Activated T-helper 1 cell treated with anti-CD3 and anti-CD28 coated beads, Interleukin-12 subunit alpha, Interleukin-12 subunit beta, Interleukin-2, Interleukin-4 antibody, amounts not matched to agents 30 ng/mL and 10 ng/mL and 1 ng/mL, durations not matched to agents 14 hours and 24 hours and 36 hours (primary cell): ENCODE data around the gene CLEC16A. TPM values are rescaled to one million over a fixed set of nuclear protein-coding genes. Genes with fewer than 3 reads are reported as not detected.
"Not testable (repeated sequence)": the region's sequence is repeated elsewhere in the genome, so short reads cannot be mapped to it uniquely, and the experiment has no call there.

Experiments
- DNase-seq: peaks from one replicate; pipeline ENCODE4 v3.0.0; 2021; ENCODE audit warnings: low spot score
- H3K27ac Mint-ChIP-seq: one replicate; pipeline ENCODE4 v1.8.0; 2021; ENCODE audit warnings: mild to moderate bottlenecking, mixed read lengths
- H3K27me3 Mint-ChIP-seq: one replicate; pipeline ENCODE4 v1.8.0; 2022; ENCODE audit warnings: mild to moderate bottlenecking, moderate library complexity, mixed read lengths; ENCODE audit not compliant: insufficient read depth
- H3K36me3 Mint-ChIP-seq: one replicate; pipeline ENCODE4 v1.8.0; 2021; ENCODE audit warnings: low read depth, mixed read lengths
- H3K4me1 Mint-ChIP-seq: one replicate; pipeline ENCODE4 v1.8.0; 2021; ENCODE audit warnings: low read depth, mixed read lengths
- H3K4me3 Mint-ChIP-seq: one replicate; pipeline ENCODE4 v1.8.0; 2021; ENCODE audit warnings: mild to moderate bottlenecking, moderate library complexity, mixed read lengths
- H3K9me3 Mint-ChIP-seq: one replicate; pipeline ENCODE4 v1.8.0; 2021; ENCODE audit warnings: mixed read lengths
- intact Hi-C: fragments of 100-400 bp; cut with micrococcal nuclease; formaldehyde crosslinking; loops from one replicate; pipeline ENCODE4 v1.15.1; 2024
- total RNA-seq: library from RNA; stranded (reverse); gene quantifications from 2 replicates; pipeline ENCODE4 v1.2.3, GENCODE V29; 2022

The CLEC16A gene
- total RNA-seq, 1 donor from 2014 or later = 37.4 TPM

DNA sequence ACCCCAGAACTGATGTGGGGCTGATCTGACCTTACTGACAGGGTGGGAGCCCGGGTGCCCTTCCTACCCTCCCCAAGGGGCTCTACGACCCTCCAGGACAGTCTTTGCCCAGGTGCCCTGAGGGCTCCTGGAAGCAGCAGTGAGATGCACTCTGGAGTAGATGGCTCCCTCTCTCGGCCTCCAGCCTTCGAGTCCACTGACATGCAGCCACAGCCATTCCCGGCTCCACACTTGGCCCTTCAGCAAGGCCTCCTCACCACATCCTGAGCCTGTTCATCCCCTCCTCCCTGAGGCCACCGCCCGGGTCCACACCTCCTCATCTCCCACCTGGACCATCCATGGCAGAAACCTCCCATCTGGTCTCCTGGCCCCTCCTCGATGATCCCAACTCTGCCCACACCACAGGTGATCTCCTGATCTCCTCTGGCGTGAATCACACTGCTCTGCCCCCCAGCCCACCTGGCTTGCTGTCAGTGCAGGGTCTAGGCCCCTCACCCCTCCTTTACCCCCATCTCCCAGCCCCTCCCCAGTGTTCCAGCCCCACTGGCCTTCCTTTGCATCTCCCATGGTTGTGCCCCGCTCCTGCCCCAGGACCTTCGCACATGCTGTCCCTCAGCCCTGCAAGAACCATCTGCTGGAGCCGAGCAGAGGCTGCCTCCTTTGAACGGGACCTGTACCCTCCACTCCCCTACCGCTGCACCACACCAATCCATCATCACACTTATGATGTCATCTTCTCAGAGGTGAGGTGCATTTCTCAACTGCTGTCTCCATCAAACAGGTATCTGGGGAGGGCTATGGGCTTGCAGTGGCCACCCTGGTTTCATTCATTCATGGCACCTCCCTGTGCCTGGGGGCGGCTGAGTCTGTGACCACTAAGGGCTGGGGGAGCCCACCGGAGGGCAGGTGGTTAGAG is 267.0 kb downstream of the CLEC16A start:
- peak overlapping the region; percentile 37 for H3K27ac Mint-ChIP-seq
- H3K27me3 Mint-ChIP-seq = no peaks in the 10 kb centered on the region
- H3K4me3 Mint-ChIP-seq = no peak overlapping the region
- H3K36me3 Mint-ChIP-seq = peaks cover 5% of the 10 kb centered on the region
- DNase-seq = no peak
- peaks cover 12% of the 10 kb centered on the region for H3K9me3 Mint-ChIP-seq
- H3K4me1 Mint-ChIP-seq = peaks cover 31% of the 10 kb centered on the region
- intact Hi-C loops = no loop called here

DNA sequence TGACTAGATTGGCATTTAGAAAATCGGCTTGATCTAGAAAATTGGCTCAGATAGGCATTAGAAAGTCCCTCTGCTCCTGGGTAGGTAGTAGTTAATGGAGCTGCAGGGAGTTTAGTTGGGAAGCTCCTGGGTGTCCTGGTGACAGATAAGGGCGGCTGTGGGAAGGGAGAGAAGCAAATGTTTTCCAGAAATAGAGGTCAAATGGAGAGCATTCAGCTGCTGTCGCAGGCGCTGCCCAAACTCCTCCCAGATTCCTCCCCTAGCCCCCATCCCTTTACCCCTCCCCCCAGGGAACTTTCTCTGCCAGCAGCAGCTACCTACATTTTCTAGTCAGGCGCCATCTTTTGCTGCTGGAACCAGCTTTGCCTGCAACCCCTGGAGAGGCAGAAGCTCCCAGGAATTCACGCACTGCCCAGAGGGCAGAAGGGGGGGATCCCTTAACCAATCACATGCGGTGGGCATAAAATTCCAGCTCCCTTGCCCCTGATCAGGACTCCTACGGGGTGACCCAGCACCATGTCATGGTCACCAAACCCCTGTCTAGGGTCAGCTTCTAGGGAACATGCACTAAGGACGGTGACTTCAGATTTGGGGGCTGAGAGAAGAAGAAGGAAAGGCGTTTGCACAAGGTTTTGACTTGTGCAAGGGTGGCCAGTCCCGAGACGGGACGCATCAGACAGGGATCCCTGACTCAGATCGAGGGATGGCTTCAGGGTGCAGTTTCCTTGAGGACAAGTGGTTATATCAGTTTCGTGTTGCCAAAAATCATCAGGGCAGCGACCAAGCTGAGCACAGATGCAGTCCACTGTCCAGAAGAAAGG is 267.8 kb downstream of the CLEC16A start:
- intact Hi-C loops = no loop called here
- Mint-ChIP-seq H3K9me3 (peaks cover 16% of the 10 kb centered on the region), H3K36me3 (peaks cover 6% of the 10 kb centered on the region), H3K4me3 (no peak overlapping the region), H3K27me3 (no peaks in the 10 kb centered on the region), H3K27ac (no peak overlapping the region), H3K4me1 (peaks cover 22% of the 10 kb centered on the region)
- no peak for DNase-seq

DNA sequence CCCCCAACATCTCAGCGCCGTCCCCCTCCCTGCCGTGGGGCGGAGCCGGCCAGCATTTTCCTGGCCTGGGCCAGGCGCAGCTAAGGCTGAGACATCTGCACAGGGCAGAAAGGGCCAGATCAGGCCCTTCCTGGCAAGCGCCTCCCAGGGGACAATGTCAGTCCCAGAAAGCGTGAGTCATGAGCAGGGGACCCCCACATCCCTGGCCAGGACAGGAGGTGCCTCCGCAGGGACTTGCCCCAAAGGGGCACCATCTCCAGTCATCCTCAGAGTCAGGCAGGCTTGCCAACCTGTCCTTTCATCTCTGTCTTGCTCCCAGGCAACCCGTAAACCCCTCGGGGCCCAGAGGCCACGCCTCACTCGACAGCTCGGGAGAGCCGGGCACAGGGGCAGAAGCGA is 268.4 kb downstream of the CLEC16A start:
- H3K4me1 Mint-ChIP-seq = peaks cover 18% of the 10 kb centered on the region
- peaks cover 9% of the 10 kb centered on the region for H3K36me3 Mint-ChIP-seq
- no peak for DNase-seq
- H3K9me3 Mint-ChIP-seq = peaks cover 17% of the 10 kb centered on the region
- H3K4me3 Mint-ChIP-seq = no peak overlapping the region
- no peak overlapping the region for H3K27ac Mint-ChIP-seq
- H3K27me3 Mint-ChIP-seq = no peaks in the 10 kb centered on the region
- intact Hi-C loops = no loop called here

DNA sequence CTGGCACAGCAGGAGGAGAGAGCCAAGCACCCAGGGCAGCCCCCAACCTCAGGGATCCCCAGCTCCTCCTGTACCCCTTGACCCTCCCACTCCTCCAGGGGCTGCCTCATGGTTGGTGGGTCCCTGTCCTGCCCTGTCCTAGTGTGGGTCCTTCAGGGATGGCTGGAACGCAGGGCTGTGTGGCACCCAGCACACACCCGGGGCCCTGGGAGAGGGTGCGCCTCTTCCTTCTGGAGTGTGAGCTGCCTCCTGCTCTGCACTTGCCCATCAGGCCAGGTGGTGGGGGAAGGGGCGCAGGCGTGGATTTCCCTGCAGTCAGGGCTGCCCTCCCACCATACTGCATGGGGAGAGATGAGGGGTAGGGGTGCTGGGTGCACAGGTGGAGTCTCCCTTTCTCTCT is 269.0 kb downstream of the CLEC16A start:
- Mint-ChIP-seq H3K9me3 (peaks cover 20% of the 10 kb centered on the region), H3K27ac (no peak overlapping the region), H3K36me3 (peaks cover 12% of the 10 kb centered on the region), H3K4me1 (peaks cover 12% of the 10 kb centered on the region), H3K27me3 (no peaks in the 10 kb centered on the region), H3K4me3 (no peak overlapping the region)
- intact Hi-C loops = no loop called here
- no peak for DNase-seq

DNA sequence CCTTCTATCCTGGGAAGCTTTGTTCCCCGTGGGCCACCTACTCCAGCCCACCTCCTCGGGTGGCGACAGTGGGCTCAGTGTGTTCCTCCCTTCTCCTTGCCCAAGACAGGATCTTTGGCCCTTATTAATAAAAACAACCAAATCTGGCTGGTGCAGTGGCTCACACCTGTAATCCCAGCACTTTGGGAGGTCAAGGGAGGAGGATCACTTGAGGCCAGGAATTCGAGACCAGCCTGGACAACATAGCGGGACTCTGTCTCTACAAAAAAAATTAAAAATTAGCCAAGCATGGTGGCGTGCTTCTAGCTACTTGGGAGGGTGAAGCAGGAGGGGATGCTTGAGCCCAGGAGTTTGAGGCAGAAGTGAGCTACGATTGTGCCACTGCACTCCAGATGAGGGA is 269.4 kb downstream of the CLEC16A start:
- intact Hi-C loops = no loop called here

DNA sequence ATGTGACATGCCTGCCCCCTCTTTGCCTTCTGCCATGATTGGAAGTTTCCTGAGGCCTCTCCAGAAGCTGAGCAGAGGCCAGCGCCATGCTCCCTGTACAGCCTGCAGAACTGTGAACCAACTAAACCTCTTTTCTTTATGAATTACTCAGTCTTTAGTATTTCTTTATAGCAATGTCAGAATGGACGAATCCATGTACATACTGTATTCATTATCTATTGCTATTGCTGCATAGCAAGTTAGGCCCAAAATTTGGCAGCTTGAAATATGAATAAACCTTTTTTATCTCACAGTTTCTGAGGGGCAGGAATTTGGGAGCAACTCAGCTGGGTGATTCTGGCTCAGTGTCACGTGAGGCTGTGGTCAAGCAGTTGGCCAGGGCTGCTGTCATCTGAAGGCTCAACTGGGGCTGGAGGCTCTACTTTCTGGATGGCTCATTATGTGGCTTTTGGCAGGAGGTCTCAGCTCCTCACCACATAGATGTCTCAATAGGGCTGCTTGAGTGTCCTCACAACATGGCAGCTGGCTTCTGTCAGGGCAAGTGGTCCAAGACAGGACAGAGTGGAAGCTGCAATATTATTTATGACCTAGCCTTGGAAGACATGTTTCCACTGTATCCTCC is 271.7 kb downstream of the CLEC16A start:
- peaks cover 20% of the 10 kb centered on the region for H3K36me3 Mint-ChIP-seq
- H3K27me3 Mint-ChIP-seq = no peaks in the 10 kb centered on the region
- no peak for DNase-seq
- H3K9me3 Mint-ChIP-seq = peaks cover 28% of the 10 kb centered on the region
- no peak overlapping the region for H3K27ac Mint-ChIP-seq
- intact Hi-C loops = no loop called here
- H3K4me3 Mint-ChIP-seq = no peak overlapping the region
- H3K4me1 Mint-ChIP-seq = peaks cover 25% of the 10 kb centered on the region

More for the DNA sequence above, 269.4 kb downstream of the CLEC16A start:
- H3K27ac Mint-ChIP-seq = no peak overlapping the region
- no peak overlapping the region for H3K4me3 Mint-ChIP-seq
- peaks cover 13% of the 10 kb centered on the region for H3K4me1 Mint-ChIP-seq
- H3K27me3 Mint-ChIP-seq = no peaks in the 10 kb centered on the region
- H3K36me3 Mint-ChIP-seq = peaks cover 15% of the 10 kb centered on the region
- no peak for DNase-seq
- H3K9me3 Mint-ChIP-seq = peaks cover 23% of the 10 kb centered on the region

DNA sequence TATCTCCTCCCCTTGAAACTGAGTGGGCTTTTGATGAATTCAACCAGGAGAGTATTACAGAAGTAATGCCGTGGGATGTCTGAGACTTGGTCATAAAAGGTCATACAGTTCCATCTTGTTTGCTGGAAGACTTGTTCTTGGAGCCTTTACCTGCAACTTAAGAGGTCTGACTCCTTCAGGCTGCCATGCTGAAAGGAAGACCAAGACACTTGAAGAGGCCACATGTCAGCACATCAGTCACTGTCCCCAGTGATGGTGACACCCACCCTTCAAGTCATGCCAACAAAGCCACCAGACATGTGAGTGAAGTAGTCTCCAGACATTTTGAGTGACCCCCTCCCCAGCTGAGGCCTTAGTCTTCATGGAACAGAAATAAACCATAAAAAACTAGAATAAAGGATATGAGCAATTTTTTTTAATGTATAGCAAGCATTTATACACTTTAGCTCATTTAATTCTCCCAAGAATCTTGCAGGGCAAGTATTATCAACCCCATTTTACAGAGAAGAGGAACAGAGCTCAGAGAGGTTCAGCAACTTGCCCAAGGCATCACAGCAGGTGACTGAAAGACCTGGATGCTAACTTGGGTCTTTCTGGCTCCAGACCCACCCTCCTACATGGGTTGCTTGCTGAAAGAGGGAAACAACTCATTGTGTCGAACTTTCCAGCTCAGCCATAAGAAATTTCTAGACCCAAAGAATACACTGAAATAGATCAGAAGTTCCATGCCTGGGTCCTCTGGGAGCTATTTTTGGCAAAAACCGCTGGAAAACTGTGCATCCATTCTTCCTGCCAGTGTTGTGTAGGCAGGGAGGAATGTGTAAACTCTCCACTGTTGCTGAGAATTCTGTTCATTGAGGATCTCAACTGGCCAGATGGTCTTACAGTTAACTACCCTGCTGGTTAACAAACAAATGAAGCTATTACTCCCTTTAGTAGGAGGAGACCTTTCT is 273.6 kb downstream of the CLEC16A start:
- no peak for DNase-seq
- intact Hi-C loops = no loop called here
- no peak overlapping the region for H3K27ac Mint-ChIP-seq
- peaks cover 23% of the 10 kb centered on the region for H3K4me1 Mint-ChIP-seq
- peaks cover 20% of the 10 kb centered on the region for H3K36me3 Mint-ChIP-seq
- H3K27me3 Mint-ChIP-seq = no peaks in the 10 kb centered on the region
- no peak overlapping the region for H3K4me3 Mint-ChIP-seq
- H3K9me3 Mint-ChIP-seq = peaks cover 28% of the 10 kb centered on the region

DNA sequence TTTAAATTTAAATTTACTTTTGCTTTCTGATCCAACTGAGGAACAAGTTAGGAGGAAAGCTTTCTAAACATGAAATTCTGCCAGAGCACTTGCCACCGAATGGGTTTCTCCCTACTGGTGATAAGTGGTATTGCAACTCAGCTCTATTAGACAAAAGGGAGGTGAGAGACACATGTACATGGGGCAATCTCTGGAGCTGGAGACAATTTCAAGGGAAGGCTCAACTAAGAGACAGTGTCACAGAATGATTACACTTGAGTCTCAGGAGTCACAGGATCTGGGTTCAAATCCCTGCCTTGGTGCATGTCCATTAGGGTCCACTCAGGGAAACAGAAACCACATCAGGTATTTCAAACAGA is 274.2 kb downstream of the CLEC16A start:
- Mint-ChIP-seq H3K36me3 (peaks cover 22% of the 10 kb centered on the region), H3K27me3 (no peaks in the 10 kb centered on the region), H3K4me3 (no peak overlapping the region), H3K4me1 (peaks cover 27% of the 10 kb centered on the region), H3K27ac (peak overlapping the region; percentile 18), H3K9me3 (peaks cover 28% of the 10 kb centered on the region)
- intact Hi-C loops = no loop called here
- no peak for DNase-seq

DNA sequence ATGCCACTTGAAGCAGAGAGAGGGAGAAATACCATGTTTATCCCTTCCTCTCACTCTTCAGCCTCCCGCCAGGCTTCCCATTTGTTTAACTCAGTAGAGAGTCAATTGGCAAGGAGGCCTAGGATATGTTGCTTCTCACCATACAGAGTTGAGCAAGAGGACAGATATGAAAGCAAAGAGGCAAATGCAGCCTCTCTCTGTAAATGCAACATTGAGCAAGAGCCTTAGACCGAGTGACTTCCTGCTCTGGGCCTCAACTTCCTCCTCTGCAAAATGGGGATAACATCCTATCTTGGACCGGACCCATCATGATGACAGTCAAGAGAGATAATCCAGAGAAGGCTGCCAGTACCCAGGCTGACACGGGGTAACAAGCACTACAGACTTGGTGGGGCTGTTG is 274.8 kb downstream of the CLEC16A start:
- Mint-ChIP-seq H3K4me3 (no peak overlapping the region), H3K36me3 (peaks cover 24% of the 10 kb centered on the region), H3K27me3 (no peaks in the 10 kb centered on the region), H3K27ac (no peak overlapping the region), H3K9me3 (peaks cover 28% of the 10 kb centered on the region), H3K4me1 (peaks cover 31% of the 10 kb centered on the region)
- DNase-seq = no peak
- intact Hi-C loops = no loop called here

DNA sequence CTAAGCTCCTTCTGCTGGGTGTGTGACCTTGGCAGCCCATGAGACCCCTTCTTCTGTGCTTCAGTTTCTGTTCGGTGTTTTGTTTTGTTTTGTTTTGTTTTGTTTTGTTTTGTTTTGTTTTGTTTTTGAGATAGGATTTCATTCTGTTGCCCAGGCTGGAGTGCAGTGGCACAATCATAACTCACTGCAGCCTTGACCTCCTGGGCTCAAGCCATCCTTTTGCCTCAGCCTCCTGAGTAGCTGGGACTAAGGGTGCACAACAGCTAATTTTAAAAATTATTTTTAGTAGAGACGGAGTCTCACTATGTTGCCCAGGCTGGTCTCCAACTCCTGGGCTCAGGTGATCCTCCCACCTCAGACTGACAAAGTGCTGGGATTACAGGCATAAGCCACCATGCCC is 276.1 kb downstream of the CLEC16A start:
- not testable (repeated sequence) for H3K4me3 Mint-ChIP-seq, DNase-seq, H3K27me3 Mint-ChIP-seq, H3K27ac Mint-ChIP-seq
- peaks cover 24% of the 10 kb centered on the region for H3K36me3 Mint-ChIP-seq
- peaks cover 45% of the 10 kb centered on the region for H3K4me1 Mint-ChIP-seq
- intact Hi-C loops = loop anchor here (10.0 kb wide), 1 partner anchor 346 kb away; the partner anchor contains the start of gene CIITA
- H3K9me3 Mint-ChIP-seq = peaks cover 28% of the 10 kb centered on the region

DNA sequence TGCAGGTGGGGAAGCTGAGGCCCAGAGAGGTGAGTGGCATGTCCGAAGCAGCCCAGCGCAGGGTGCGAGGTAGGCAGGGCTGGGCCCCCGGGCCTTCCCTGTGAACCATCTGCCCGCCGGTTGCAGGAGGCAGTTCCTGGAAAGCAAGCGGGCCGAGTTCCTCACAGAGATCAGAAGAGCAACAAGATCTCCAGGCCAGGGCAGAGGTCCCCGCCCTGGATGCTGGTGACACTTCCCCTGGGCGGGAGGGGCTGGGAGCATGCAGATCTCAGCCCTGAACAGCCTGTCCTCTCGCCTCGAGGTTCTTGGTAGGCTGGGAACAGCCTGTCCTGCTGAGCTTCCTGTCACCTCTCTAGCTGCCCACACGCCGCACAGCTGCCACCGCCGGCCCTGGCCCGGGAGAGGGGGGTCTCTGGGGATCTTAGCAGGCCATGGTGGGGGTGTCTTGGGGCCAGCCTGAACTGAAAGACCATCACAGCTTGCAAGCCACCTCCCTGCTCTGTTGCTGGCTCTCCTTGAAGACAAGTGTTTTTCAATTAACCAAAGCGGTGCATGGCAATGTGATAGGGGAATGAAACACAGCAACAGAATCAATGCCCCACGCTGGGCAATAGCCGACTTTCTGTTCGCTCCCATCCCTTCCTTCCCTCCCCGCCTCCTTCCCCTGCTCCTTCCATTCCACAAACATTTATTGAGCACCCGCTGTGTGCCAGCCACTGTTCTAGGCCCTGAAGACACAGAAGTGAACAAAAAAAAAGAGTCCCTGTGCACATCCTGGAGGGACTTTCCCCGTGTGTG is 279.9 kb downstream of the CLEC16A start:
- H3K27ac Mint-ChIP-seq = peak overlapping the region; percentile 98
- H3K36me3 Mint-ChIP-seq = peaks cover 4% of the 10 kb centered on the region
- intact Hi-C loops = loop anchor here (1.0 to 10.0 kb wide), 3 partner anchors 17 to 349 kb away; partner anchors contain the start of gene CIITA
- peak; percentile 66 for DNase-seq
- H3K4me3 Mint-ChIP-seq = peak overlapping the region; percentile 80
- no peaks in the 10 kb centered on the region for H3K27me3 Mint-ChIP-seq
- H3K4me1 Mint-ChIP-seq = peaks cover 58% of the 10 kb centered on the region
- H3K9me3 Mint-ChIP-seq = peaks cover under 1% of the 10 kb centered on the region
